K562 (cell line): ENCODE results near the gene PACSIN2. TPM values are rescaled to one million over a fixed set of nuclear protein-coding genes. Genes with fewer than 3 reads are reported as not detected.

Experiments
- ATAC-seq: fragments of 200-7000 bp; cut with Tn5 transposase; 3 replicates; pipeline ENCODE4 v1.9.1; 2020; ENCODE audit warnings: moderate library complexity
- BruUV-seq: library from RNA; stranded (reverse); fragments of 400-500 nt; replicated peaks from 2 replicates; lab custom pipeline; 2021; lab: Mats Ljungman, UMichigan
- CTCF ChIA-PET: fragments of 300-600 bp; formaldehyde crosslinking; extraction: SDS; loops from one replicate; lab custom pipeline; 2021; ENCODE audit warnings: low intra/inter-chr PET ratio; lab: Yijun Ruan, JAX
- POLR2A ChIA-PET: fragments of 300-600, 350-650 bp; sonication (Branson Sonifier 250); formaldehyde crosslinking; extraction: SDS; loops from one replicate; lab custom pipeline; 2021; ENCODE audit warnings: antibody characterized with exemption, inconsistent platforms; lab: Yijun Ruan, JAX
- DNase-seq, 4 experiments: peaks; one replicate each; pipeline versions ENCODE4 v3.0.0 to v3.0.0-alpha.2; 2011 to 2018; ENCODE audit warnings: low spot score in 3 of 4, mixed read lengths in 3 of 4; ENCODE audit errors: extremely low read depth in 1 of 4
- FAIRE-seq: peaks from 2 replicates; lab custom pipeline; 2011; peaks lifted over from hg19 to GRCh38; lab: Jason Lieb, UNC
- H2AFZ ChIP-seq: 2 replicates; pipeline ENCODE4 v1.6.0; 2011; ENCODE audit warnings: low read depth, low read length, control low read depth, inconsistent platforms
- H3K27ac ChIP-seq: fragments of 200-600 bp; 3 replicates; pipeline ENCODE4 v1.8.0; 2011; ENCODE audit warnings: low read depth, mild to moderate bottlenecking, control low read depth, inconsistent platforms, low read length, moderate library complexity, mixed read lengths; ENCODE audit errors: extremely low read depth
- H3K27me3 ChIP-seq, 2 experiments: fragments of 300-600 bp in 1 of 2; 2 replicates in 1 of 2; 3 replicates in 1 of 2; pipeline versions ENCODE4 v1.6.0 to v1.8.0; 2011; ENCODE audit warnings: inconsistent platforms in 2 of 2, low read length in 2 of 2, mild to moderate bottlenecking in 1 of 2, mixed read lengths in 1 of 2, moderate library complexity in 1 of 2; ENCODE audit not compliant: control insufficient read depth in 2 of 2, insufficient read depth in 2 of 2
- H3K36me3 ChIP-seq: fragments of 300-600 bp; 3 replicates; pipeline ENCODE4 v1.8.0; 2011; ENCODE audit warnings: mild to moderate bottlenecking, low read length, inconsistent platforms; ENCODE audit not compliant: control insufficient read depth, insufficient read depth
- H3K4me1 ChIP-seq, 2 experiments: fragments of 200-600 bp in 1 of 2; replicated peaks in 1 of 2; 2 replicates in 1 of 2; 3 replicates in 1 of 2; pipeline versions ENCODE4 v1.5.1 to v1.8.0; 2011; ENCODE audit warnings: inconsistent platforms in 2 of 2, low read length in 2 of 2, mild to moderate bottlenecking in 1 of 2, mixed read lengths in 1 of 2, moderate library complexity in 1 of 2; ENCODE audit not compliant: control insufficient read depth in 2 of 2, insufficient read depth in 2 of 2
- H3K4me2 ChIP-seq: 2 replicates; pipeline ENCODE4 v1.6.1; 2011; ENCODE audit warnings: low read length, control low read depth, inconsistent platforms, mixed read lengths; ENCODE audit not compliant: insufficient read depth
- H3K4me3 ChIP-seq: fragments of 200-600 bp; sonication (generic), shearing (Covaris generic); 2 replicates; pipeline ENCODE4 v1.5.1; 2016; ENCODE audit warnings: control low read depth, inconsistent platforms
- H3K79me2 ChIP-seq: fragments of 200-600 bp; 3 replicates; pipeline ENCODE4 v1.8.0; 2011; ENCODE audit warnings: low read length, inconsistent platforms; ENCODE audit not compliant: control insufficient read depth, insufficient read depth
- H3K9ac ChIP-seq, 2 experiments: 2 replicates each; pipeline versions ENCODE4 v1.6.0 to v1.6.1; 2011; ENCODE audit warnings: low read depth in 2 of 2, low read length in 2 of 2, control low read depth in 1 of 2, inconsistent platforms in 1 of 2, mild to moderate bottlenecking in 1 of 2, mixed read lengths in 1 of 2; ENCODE audit not compliant: insufficient read depth in 1 of 2
- H3K9me1 ChIP-seq: one replicate; pipeline ENCODE4 v1.6.0; 2011; ENCODE audit warnings: inconsistent platforms, mild to moderate bottlenecking, low read length, moderate library complexity; ENCODE audit not compliant: control insufficient read depth, insufficient read depth
- H3K9me3 ChIP-seq: replicated peaks from 2 replicates; pipeline ENCODE4 v1.5.1; 2011; ENCODE audit warnings: low read depth, low read length, inconsistent platforms; ENCODE audit not compliant: control insufficient read depth, insufficient read depth
- H4K20me1 ChIP-seq: replicated peaks from 2 replicates; pipeline ENCODE4 v1.6.1; 2011; ENCODE audit warnings: low read length, inconsistent platforms, mixed read lengths; ENCODE audit not compliant: control insufficient read depth, insufficient read depth
- EZH2 ChIP-seq: IDR thresholded peaks from 2 replicates; pipeline ENCODE4 v1.6.1; 2012; ENCODE audit warnings: low read depth, mild to moderate bottlenecking, inconsistent platforms, low read length, borderline replicate concordance
- L3MBTL2 ChIP-seq: fragments of 450-650 bp; IDR thresholded peaks from 2 replicates; pipeline ENCODE4 v1.6.1; 2016; ENCODE audit warnings: mild to moderate bottlenecking, moderate library complexity
- SETDB1 ChIP-seq: IDR thresholded peaks from one replicate; pipeline ENCODE4 v1.6.1; 2012; ENCODE audit warnings: low read length, control low read depth, inconsistent platforms
- SMARCE1 ChIP-seq: fragments of 450-650 bp; IDR thresholded peaks from 2 replicates; pipeline ENCODE4 v1.7.1; 2016; ENCODE audit warnings: mild to moderate bottlenecking
- TCFL5 ChIP-seq: fragments of 250-450 bp; sonication (Bioruptor Pico); conservative IDR thresholded peaks from 2 replicates; pipeline ENCODE4 v1.6.1; 2021; ENCODE audit warnings: mild to moderate bottlenecking, moderate library complexity, matching md5 sums
- ZNF644 ChIP-seq: fragments of 200-800 bp; sonication (Bioruptor generic); IDR thresholded peaks from 2 replicates; pipeline ENCODE4 v1.6.1; 2016; ENCODE audit warnings: low read depth, missing genetic modification characterization, missing compliant biosample characterization
- WGBS: fragments of 100-300 bp; shearing (Covaris generic); methylation state at CpG from one replicate; pipeline ENCODE4 v1.1.6; 2016; ENCODE audit warnings: low coverage, mixed read lengths; ENCODE audit not compliant: insufficient coverage; ENCODE audit errors: missing lambda C conversion rate; 5-methylcytosine and 5-hydroxymethylcytosine counted together
- in situ Hi-C: fragments of 300-500 bp; cut with MboI; formaldehyde crosslinking; loops from 4 replicates; pipeline ENCODE4 v1.15.0; 2018; ENCODE audit warnings: inconsistent platforms, mixed read lengths
- intact Hi-C: fragments of 100-400 bp; cut with micrococcal nuclease; formaldehyde crosslinking; loops from 2 replicates; pipeline ENCODE4 v1.14.2; 2022
- polyA plus RNA-seq, 8 experiments: library from polyadenylated mRNA; depleted of rRNA in 4 of 8; stranded (reverse) in 5 of 8; unstranded in 3 of 8; fragments of >200 nt; fragmentation: Nextera tagmentation in 2 of 8; fragmentation: Illumina TruSeq in 1 of 8; extraction: Ambion mirVana in 2 of 8; extraction: Trizol in 1 of 8; gene quantifications; 2 replicates each; pipeline versions ENCODE4 v1.2.1 to v1.2.3, GENCODE V29; 2011 to 2014; ENCODE audit warnings: inconsistent platforms in 1 of 8, missing spikeins in 1 of 8
- total RNA-seq, 7 experiments: library from RNA; depleted of rRNA in 6 of 7; stranded (reverse); fragments of >200 nt in 6 of 7; fragmentation: Illumina TruSeq in 2 of 7; extraction: Trizol in 2 of 7; gene quantifications; 2 replicates each; pipeline versions ENCODE4 v1.2.1 to v1.2.3, GENCODE V29; 2011 to 2021; ENCODE audit warnings: low replicate concordance in 1 of 7
- TF ChIP-seq, protein P1 (sequence below), 2 experiments: IDR thresholded peaks in 1 of 2; conservative IDR thresholded peaks in 1 of 2; 2 replicates each; pipeline ENCODE4 v1.6.1; 2016; ENCODE audit warnings: low read depth in 2 of 2, mild to moderate bottlenecking in 1 of 2, missing compliant biosample characterization in 1 of 2, missing genetic modification characterization in 1 of 2, moderate library complexity in 1 of 2
- TF ChIP-seq, protein P2 (sequence below): IDR thresholded peaks from 2 replicates; pipeline ENCODE4 v1.6.1; 2012; ENCODE audit warnings: low read depth, low read length, improper control_type of control experiment, borderline replicate concordance

The PACSIN2 gene
- total and polyA plus RNA-seq, 9 of the 15 experiments (the other 6 are each of a cell fraction or from before 2014, with no cell fraction given) = 0.45 to 45.1 (median 23.9) TPM

- H3K27ac ChIP-seq = no peak overlapping the region
- POLR2A ChIA-PET = no interaction called here
- H3K79me2 ChIP-seq = peaks cover 46% of the 10 kb centered on the region
- no peaks in the 10 kb centered on the region for H3K9me3 ChIP-seq
- H3K27me3 ChIP-seq = no peaks in the 10 kb centered on the region
- CTCF ChIA-PET = no interaction called here
- DNase-seq (no peak), FAIRE-seq (no peak), ATAC-seq (no peak)
- TF ChIP-seq, protein P1, sequence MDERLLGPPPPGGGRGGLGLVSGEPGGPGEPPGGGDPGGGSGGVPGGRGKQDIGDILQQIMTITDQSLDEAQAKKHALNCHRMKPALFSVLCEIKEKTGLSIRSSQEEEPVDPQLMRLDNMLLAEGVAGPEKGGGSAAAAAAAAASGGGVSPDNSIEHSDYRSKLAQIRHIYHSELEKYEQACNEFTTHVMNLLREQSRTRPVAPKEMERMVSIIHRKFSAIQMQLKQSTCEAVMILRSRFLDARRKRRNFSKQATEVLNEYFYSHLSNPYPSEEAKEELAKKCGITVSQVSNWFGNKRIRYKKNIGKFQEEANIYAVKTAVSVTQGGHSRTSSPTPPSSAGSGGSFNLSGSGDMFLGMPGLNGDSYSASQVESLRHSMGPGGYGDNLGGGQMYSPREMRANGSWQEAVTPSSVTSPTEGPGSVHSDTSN (CRISPR knock-in tag; IDR thresholded peaks at IDR 0.05; ENCODE audit: low read depth) = no peak
- TF ChIP-seq, protein P1 (tag; conservative IDR thresholded peaks at IDR 0.05; ENCODE audit: low read depth) = no peak
- TF ChIP-seq ZNF644 (tag) (no peak), SMARCE1 (no peak), EZH2 (no peak), TCFL5 (CRISPR knock-in tag) (no peak), SETDB1 (no peak), L3MBTL2 (no peak)
- TF ChIP-seq, protein P2, sequence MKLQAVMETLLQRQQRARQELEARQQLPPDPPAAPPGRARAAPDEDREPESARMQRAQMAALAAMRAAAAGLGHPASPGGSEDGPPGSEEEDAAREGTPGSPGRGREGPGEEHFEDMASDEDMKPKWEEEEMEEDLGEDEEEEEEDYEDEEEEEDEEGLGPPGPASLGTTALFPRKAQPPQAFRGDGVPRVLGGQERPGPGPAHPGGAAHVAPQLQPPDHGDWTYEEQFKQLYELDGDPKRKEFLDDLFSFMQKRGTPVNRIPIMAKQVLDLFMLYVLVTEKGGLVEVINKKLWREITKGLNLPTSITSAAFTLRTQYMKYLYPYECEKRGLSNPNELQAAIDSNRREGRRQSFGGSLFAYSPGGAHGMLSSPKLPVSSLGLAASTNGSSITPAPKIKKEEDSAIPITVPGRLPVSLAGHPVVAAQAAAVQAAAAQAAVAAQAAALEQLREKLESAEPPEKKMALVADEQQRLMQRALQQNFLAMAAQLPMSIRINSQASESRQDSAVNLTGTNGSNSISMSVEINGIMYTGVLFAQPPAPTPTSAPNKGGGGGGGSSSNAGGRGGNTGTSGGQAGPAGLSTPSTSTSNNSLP = no peak
- peaks cover 3 to 8% of the 10 kb centered on the region in 2 experiments; a peak in 3 of 5 replicates for H3K4me1 ChIP-seq
- no peak overlapping the region for H2AFZ ChIP-seq
- no peak overlapping the region for H3K9ac ChIP-seq
- H3K36me3 ChIP-seq = no peaks in the 10 kb centered on the region; the same call in 2 of the 3 replicates
- no TSS peak for BruUV-seq
- WGBS = 82% methylated on average over 7 of the region's 9 CpGs
- no peaks in the 10 kb centered on the region for H3K9me1 ChIP-seq
- intact Hi-C loops = no loop called here
- peaks cover 8% of the 10 kb centered on the region for H4K20me1 ChIP-seq
- in situ Hi-C loops = no loop called here
- no peak overlapping the region for H3K4me2 ChIP-seq
- no peak overlapping the region for H3K4me3 ChIP-seq
These were observed 22.0 kb downstream of the PACSIN2 start for GRCh38 chr22:42992886-42993479.
